Mammary epithelial cell (primary cell): ENCODE measurements around the gene SLC23A2.

Experiments
- CTCF ChIP-seq, 2 donors: IDR thresholded peaks in 1 of 2; conservative IDR thresholded peaks in 1 of 2; 2 replicates each; pipeline ENCODE4 v1.5.1; 2011 to 2012; ENCODE audit warnings: inconsistent platforms in 2 of 2, low read length in 2 of 2, mild to moderate bottlenecking in 2 of 2, control low read depth in 1 of 2, low read depth in 1 of 2; ENCODE audit not compliant: insufficient read depth in 1 of 2; ENCODE audit errors: extremely low read depth in 1 of 2
- EZH2 ChIP-seq: IDR thresholded peaks from 2 replicates; pipeline ENCODE4 v1.6.1; 2012; ENCODE audit warnings: low read length, inconsistent platforms, borderline replicate concordance

GRCh38 chr20:4891997-4892396 is 109.3 kb downstream of the SLC23A2 start:
- no peak for TF ChIP-seq CTCF (conservative IDR thresholded peaks at IDR 0.05 in 1 of 2, IDR thresholded peaks at IDR 0.05 in 1 of 2; ENCODE audit: extremely low read depth in 1 of 2, insufficient read depth in 1 of 2, low read depth in 1 of 2, low read length in 2 of 2)
- TF ChIP-seq EZH2, result no peak
